Hepatocyte (in vitro differentiated cells): ENCODE results near the gene QRFP. TPM values are rescaled to one million over a fixed set of nuclear protein-coding genes. Genes with fewer than 3 reads are reported as not detected.

Experiments used
- DNase-seq: peaks from one replicate; pipeline ENCODE4 v3.0.0-alpha.2; 2016; ENCODE audit warnings: low spot score
- H2AFZ ChIP-seq: fragments of 200-600 bp; sonication (generic); 2 replicates; pipeline ENCODE4 v1.6.0; 2016; ENCODE audit warnings: antibody characterized with exemption, mild to moderate bottlenecking
- H3K27ac ChIP-seq: fragments of 200-600 bp; sonication (generic); 2 replicates; pipeline ENCODE4 v1.5.1; 2016; ENCODE audit warnings: mild to moderate bottlenecking
- H3K27me3 ChIP-seq: fragments of 200-600 bp; sonication (generic); 2 replicates; pipeline ENCODE4 v1.6.1; 2016
- H3K36me3 ChIP-seq: fragments of 200-600 bp; sonication (generic); replicated peaks from 2 replicates; pipeline ENCODE4 v1.5.1; 2016; ENCODE audit warnings: low read depth; ENCODE audit not compliant: insufficient read depth
- H3K4me1 ChIP-seq: fragments of 200-600 bp; sonication (generic); 2 replicates; pipeline ENCODE4 v1.5.1; 2016; ENCODE audit warnings: mild to moderate bottlenecking, moderate library complexity; ENCODE audit not compliant: insufficient read depth
- H3K4me2 ChIP-seq: fragments of 200-600 bp; sonication (generic); 2 replicates; pipeline ENCODE4 v1.6.0; 2016
- H3K4me3 ChIP-seq: fragments of 200-600 bp; sonication (generic); 2 replicates; pipeline ENCODE4 v1.5.1; 2016; ENCODE audit warnings: mild to moderate bottlenecking
- H3K79me2 ChIP-seq: fragments of 200-600 bp; sonication (generic); 2 replicates; pipeline ENCODE4 v1.6.0; 2017; ENCODE audit warnings: mild to moderate bottlenecking
- H3K9me2 ChIP-seq: fragments of 200-600 bp; sonication (generic); replicated peaks from 2 replicates; pipeline ENCODE4 v1.6.0; 2017; ENCODE audit warnings: mild to moderate bottlenecking; ENCODE audit not compliant: insufficient read depth
- H3K9me3 ChIP-seq: fragments of 200-600 bp; sonication (generic); 2 replicates; pipeline ENCODE4 v1.5.1; 2016; ENCODE audit warnings: low read depth, mild to moderate bottlenecking
- H4K20me1 ChIP-seq: fragments of 200-600 bp; sonication (generic); 2 replicates; pipeline ENCODE4 v1.6.0; 2016; ENCODE audit warnings: mild to moderate bottlenecking; ENCODE audit not compliant: insufficient read depth, poor library complexity, severe bottlenecking
- EZH2 ChIP-seq: fragments of 200-600 bp; sonication (generic); IDR thresholded peaks from 2 replicates; pipeline ENCODE4 v1.6.1; 2016; ENCODE audit warnings: antibody characterized with exemption, mild to moderate bottlenecking, borderline replicate concordance
- EZH2phosphoT487 ChIP-seq: fragments of 200-600 bp; sonication (generic); IDR thresholded peaks from one replicate; pipeline ENCODE4 v1.6.1; 2018; ENCODE audit warnings: antibody characterized with exemption, mild to moderate bottlenecking, low read depth, moderate library complexity; ENCODE audit not compliant: unreplicated experiment, severe bottlenecking
- WGBS: methylation state at CpG from one replicate; pipeline ENCODE4 v1.1.6; 2016; ENCODE audit warnings: low lambda C conversion rate; ENCODE audit errors: missing lambda C conversion rate; 5-methylcytosine and 5-hydroxymethylcytosine counted together
- polyA plus RNA-seq: library from polyadenylated mRNA; unstranded; fragments of >200 nt; fragmentation: Nextera tagmentation; extraction: Ambion mirVana; gene quantifications from 2 replicates; pipeline ENCODE4 v1.2.1, GENCODE V29; 2016
- total RNA-seq: library from RNA; depleted of rRNA; stranded (reverse); fragments of >200 nt; gene quantifications from 2 replicates; pipeline ENCODE4 v1.2.3, GENCODE V29; 2014
- TF ChIP-seq, protein P1 (sequence below): fragments of 200-600 bp; sonication (generic); IDR thresholded peaks from 2 replicates; pipeline ENCODE4 v1.5.1; 2016; ENCODE audit warnings: antibody characterized with exemption, mild to moderate bottlenecking; ENCODE audit not compliant: poor library complexity

The QRFP gene
- total and polyA plus RNA-seq, 2 experiments from 2014 or later = 0.21 TPM; not detected in 1

DNA sequence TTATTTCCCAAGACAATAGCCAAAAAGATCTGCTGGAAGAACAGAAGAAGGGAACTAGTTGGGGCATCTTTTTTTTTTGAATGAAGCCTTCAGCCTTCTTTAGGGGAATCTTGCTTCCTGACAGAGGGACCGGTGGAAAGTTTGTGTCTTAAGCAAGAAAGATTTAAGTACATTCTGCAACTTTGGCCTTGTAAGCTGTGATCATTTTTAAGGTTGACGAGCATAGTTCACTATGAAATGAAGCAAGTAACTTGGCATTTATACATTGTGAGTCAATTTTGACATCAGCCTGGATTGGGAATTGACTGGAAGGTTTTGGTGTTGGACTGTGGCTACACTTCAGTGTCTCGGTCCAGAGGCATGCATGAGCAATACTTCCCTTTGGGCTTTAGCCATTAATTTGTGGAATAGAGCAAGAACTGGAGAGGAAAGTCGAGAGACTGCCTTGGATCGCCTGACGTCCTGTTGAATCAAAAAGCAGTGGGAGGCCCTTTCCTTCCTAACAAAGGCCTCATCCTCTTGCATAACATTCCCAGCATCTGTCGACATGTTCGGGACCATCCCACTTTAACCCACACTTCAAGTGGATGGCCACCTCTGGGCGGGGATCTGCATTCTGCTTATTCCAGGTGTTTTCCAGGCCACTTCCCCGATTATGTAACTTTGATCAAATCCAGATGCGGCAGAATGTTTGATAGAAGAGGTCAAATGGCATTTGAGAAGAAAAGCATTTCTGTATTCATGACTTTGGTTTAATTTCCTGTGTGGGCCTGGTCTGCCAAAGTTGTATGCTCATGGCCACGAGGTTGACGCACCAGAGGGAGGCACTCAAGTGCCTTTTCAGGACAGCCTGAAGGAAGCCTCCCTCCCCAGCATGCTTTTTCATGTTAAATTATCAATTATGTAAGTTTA is 49.0 kb downstream of the QRFP start:
- peak overlapping the region; percentile 74 for H3K4me2 ChIP-seq
- no peaks in the 10 kb centered on the region for H3K9me2 ChIP-seq
- peak overlapping the region; percentile 96 for H3K27ac ChIP-seq
- peak; percentile 61 for DNase-seq
- H3K79me2 ChIP-seq = peaks cover 98% of the 10 kb centered on the region
- no peaks in the 10 kb centered on the region for H3K36me3 ChIP-seq
- no peak overlapping the region for H3K4me3 ChIP-seq
- 49% methylated on average over 13 of the region's 13 CpGs for WGBS
- no peaks in the 10 kb centered on the region for H3K9me3 ChIP-seq
- H2AFZ ChIP-seq = no peak overlapping the region
- peaks cover 37% of the 10 kb centered on the region for H3K4me1 ChIP-seq
- no peaks in the 10 kb centered on the region for H3K27me3 ChIP-seq
- TF ChIP-seq EZH2 = no peak
- TF ChIP-seq, protein P1, sequence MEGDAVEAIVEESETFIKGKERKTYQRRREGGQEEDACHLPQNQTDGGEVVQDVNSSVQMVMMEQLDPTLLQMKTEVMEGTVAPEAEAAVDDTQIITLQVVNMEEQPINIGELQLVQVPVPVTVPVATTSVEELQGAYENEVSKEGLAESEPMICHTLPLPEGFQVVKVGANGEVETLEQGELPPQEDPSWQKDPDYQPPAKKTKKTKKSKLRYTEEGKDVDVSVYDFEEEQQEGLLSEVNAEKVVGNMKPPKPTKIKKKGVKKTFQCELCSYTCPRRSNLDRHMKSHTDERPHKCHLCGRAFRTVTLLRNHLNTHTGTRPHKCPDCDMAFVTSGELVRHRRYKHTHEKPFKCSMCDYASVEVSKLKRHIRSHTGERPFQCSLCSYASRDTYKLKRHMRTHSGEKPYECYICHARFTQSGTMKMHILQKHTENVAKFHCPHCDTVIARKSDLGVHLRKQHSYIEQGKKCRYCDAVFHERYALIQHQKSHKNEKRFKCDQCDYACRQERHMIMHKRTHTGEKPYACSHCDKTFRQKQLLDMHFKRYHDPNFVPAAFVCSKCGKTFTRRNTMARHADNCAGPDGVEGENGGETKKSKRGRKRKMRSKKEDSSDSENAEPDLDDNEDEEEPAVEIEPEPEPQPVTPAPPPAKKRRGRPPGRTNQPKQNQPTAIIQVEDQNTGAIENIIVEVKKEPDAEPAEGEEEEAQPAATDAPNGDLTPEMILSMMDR = peak; percentile 8
- H4K20me1 ChIP-seq = peaks cover 83% of the 10 kb centered on the region

DNA sequence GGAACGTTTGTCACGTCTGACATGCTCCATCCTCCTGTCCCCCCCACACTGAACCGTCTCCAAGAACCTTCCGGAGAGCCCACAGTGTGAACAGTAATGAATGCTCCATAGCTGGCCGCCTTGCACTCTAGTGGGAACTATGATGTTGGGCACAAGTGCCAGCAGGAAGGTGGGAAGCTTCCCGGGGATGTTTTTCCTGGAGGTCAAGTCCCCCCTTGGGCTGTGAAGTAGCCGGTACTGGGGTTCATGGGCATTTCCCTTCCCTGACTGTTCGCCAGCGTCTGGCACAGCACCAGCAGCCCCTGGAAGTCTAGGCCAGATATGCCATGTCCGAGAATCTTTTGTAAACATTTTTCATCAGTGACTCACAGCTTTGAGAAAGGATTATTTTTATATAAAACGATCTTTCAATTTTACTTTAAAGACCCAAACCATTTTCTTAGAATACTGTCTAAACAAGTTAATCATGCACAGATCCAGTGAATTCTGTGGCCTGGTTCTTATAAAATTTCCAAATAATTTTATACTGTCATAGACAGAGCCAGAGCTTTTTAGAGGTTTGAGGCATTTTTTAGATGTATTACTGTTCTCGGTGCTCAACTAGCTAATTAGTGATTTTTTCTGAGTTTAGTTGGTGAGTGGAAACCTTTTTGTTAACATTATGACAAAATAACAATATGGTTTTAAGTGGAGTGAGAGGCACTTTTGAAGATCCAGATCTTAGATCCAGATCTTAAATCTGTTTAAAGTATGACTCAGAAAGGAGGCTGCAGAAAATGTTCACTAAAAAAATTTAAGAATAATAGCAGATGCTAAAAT is 49.9 kb downstream of the QRFP start:
- H3K4me2 ChIP-seq = peak overlapping the region; percentile 74
- DNase-seq = no peak
- no peaks in the 10 kb centered on the region for H3K9me3 ChIP-seq
- WGBS = 43% methylated on average over 12 of the region's 12 CpGs
- peaks cover 98% of the 10 kb centered on the region for H3K79me2 ChIP-seq
- H3K36me3 ChIP-seq = no peaks in the 10 kb centered on the region
- H3K9me2 ChIP-seq = no peaks in the 10 kb centered on the region
- H4K20me1 ChIP-seq = peaks cover 85% of the 10 kb centered on the region
- TF ChIP-seq, protein P1 = no peak
- TF ChIP-seq EZH2 (no peak), EZH2phosphoT487 (no peak)
- no peak overlapping the region for H3K4me3 ChIP-seq
- H3K27me3 ChIP-seq = no peaks in the 10 kb centered on the region
- H2AFZ ChIP-seq = no peak overlapping the region
- H3K27ac ChIP-seq = peak overlapping the region; percentile 96
- H3K4me1 ChIP-seq = peaks cover 46% of the 10 kb centered on the region

DNA sequence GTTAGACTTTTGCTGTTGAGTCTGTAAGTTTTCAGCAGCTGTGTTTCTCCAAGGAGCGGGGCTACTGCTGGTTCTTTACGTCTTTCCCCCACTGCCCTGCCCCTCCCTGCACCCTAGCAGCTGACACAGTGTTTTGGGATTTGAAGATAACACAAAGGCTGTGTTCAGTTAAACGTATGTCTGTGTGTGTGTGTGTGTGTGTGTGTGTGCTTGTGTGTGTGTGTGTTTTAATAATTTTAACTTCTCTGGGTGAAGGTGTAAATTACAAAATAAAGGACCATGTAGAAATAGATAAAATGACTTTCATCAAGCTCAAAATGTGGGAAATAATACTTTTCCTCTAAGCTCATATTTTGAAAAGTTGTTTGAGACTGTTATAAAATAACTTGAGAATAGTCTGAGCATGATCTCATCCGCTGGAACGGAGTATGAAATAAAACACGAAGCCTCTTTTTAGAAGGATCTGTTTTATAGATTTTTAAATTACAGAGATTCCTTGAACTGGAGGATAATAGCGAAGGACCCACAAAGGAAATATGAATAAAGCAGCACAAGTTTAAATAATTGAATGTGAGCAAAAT is 50.6 kb downstream of the QRFP start:
- Histone ChIP-seq H3K4me2 (peak overlapping the region; percentile 74), H3K27ac (peak overlapping the region; percentile 96), H4K20me1 (peaks cover 84% of the 10 kb centered on the region), H3K4me3 (no peak overlapping the region), H3K27me3 (no peaks in the 10 kb centered on the region), H3K36me3 (no peaks in the 10 kb centered on the region), H3K9me3 (no peaks in the 10 kb centered on the region), H2AFZ (no peak overlapping the region), H3K9me2 (no peaks in the 10 kb centered on the region), H3K79me2 (peaks cover 98% of the 10 kb centered on the region), H3K4me1 (peaks cover 50% of the 10 kb centered on the region)
- TF ChIP-seq EZH2phosphoT487 (no peak), EZH2 (no peak)
- TF ChIP-seq, protein P1 = no peak
- DNase-seq = peak; percentile 59
- WGBS = 39% methylated on average over 7 of the region's 7 CpGs
